SK-N-SH (cell line): ENCODE data around the gene UVRAG. TPM values are rescaled to one million over a fixed set of nuclear protein-coding genes. Genes with fewer than 3 reads are reported as not detected.

Experiments used
- CTCF ChIA-PET: fragments of 300-600, 350-600 bp; formaldehyde crosslinking; extraction: SDS; loops from one replicate; lab custom pipeline; 2021; lab: Yijun Ruan, JAX
- POLR2A ChIA-PET: fragments of 350-600 bp; sonication (Branson Sonifier 250); formaldehyde crosslinking; extraction: SDS; loops from one replicate; lab custom pipeline; 2020; ENCODE audit warnings: antibody characterized with exemption, inconsistent platforms; lab: Yijun Ruan, JAX
- DNase-seq: peaks from one replicate; pipeline ENCODE4 v3.0.0; 2012
- H2AFZ ChIP-seq: fragments of 200-600 bp; sonication (generic); 2 replicates; pipeline ENCODE4 v1.8.1; 2016; ENCODE audit warnings: antibody characterized with exemption, mild to moderate bottlenecking, low read depth
- H3F3A ChIP-seq: fragments of 200-600 bp; sonication (generic); replicated peaks from 2 replicates; pipeline ENCODE3; 2016; ENCODE audit warnings: antibody characterized with exemption, mild to moderate bottlenecking; ENCODE audit not compliant: insufficient read depth
- H3K27ac ChIP-seq, 2 experiments: fragments of 200-500 bp in 1 of 2; fragments of 200-600 bp in 1 of 2; sonication (Bioruptor generic) in 1 of 2; sonication (generic), shearing (Covaris generic) in 1 of 2; 2 replicates each; pipeline versions ENCODE4 v1.5.1 to v1.6.1; 2014 to 2016; ENCODE audit warnings: low read depth in 2 of 2, inconsistent platforms in 1 of 2, low read length in 1 of 2, mild to moderate bottlenecking in 1 of 2, mixed read lengths in 1 of 2
- H3K27me3 ChIP-seq: fragments of 200-600 bp; sonication (generic), shearing (Covaris generic); 2 replicates; pipeline ENCODE4 v1.6.1; 2016; ENCODE audit warnings: mixed run types; ENCODE audit not compliant: insufficient read depth
- H3K36me3 ChIP-seq, 2 experiments: fragments of 200-500 bp in 1 of 2; fragments of 200-600 bp in 1 of 2; sonication (Bioruptor generic) in 1 of 2; sonication (generic) in 1 of 2; replicated peaks in 1 of 2; 2 replicates each; pipeline versions ENCODE3 to v1.5.1; 2014 to 2016; ENCODE audit warnings: low read length in 1 of 2, mild to moderate bottlenecking in 1 of 2; ENCODE audit not compliant: insufficient read depth in 2 of 2, control insufficient read depth in 1 of 2
- H3K4me1 ChIP-seq, 2 experiments: fragments of 200-500 bp in 1 of 2; fragments of 200-600 bp in 1 of 2; sonication (Bioruptor generic) in 1 of 2; sonication (generic), shearing (Covaris generic) in 1 of 2; 2 replicates each; pipeline versions ENCODE4 v1.5.1 to v1.6.1; 2014 to 2016; ENCODE audit warnings: low read depth in 1 of 2, low read length in 1 of 2, mixed run types in 1 of 2; ENCODE audit not compliant: insufficient read depth in 2 of 2, control insufficient read depth in 1 of 2
- H3K4me2 ChIP-seq: fragments of 200-600 bp; sonication (generic), shearing (Covaris generic); 2 replicates; pipeline ENCODE4 v1.6.1; 2017; ENCODE audit warnings: mixed run types
- H3K4me3 ChIP-seq, 2 experiments: fragments of 200-500 bp in 1 of 2; fragments of 200-600 bp in 1 of 2; sonication (Bioruptor generic) in 1 of 2; sonication (generic), shearing (Covaris generic) in 1 of 2; 2 replicates each; pipeline versions ENCODE4 v1.5.1 to v1.8.1; 2014 to 2016; ENCODE audit warnings: low read depth in 2 of 2, inconsistent platforms in 1 of 2, low read length in 1 of 2, mild to moderate bottlenecking in 1 of 2, mixed read lengths in 1 of 2, moderate library complexity in 1 of 2
- H3K79me2 ChIP-seq: fragments of 200-600 bp; sonication (generic); 2 replicates; pipeline ENCODE4 v1.8.1; 2017; ENCODE audit warnings: mild to moderate bottlenecking; ENCODE audit not compliant: insufficient read depth
- H3K9ac ChIP-seq: fragments of 200-600 bp; sonication (generic); 2 replicates; pipeline ENCODE4 v1.6.1; 2017; ENCODE audit warnings: mixed run types
- H3K9me2 ChIP-seq: fragments of 200-600 bp; sonication (generic); 2 replicates; pipeline ENCODE4 v1.6.1; 2017; ENCODE audit warnings: mixed run types
- H3K9me3 ChIP-seq: fragments of 200-600 bp; sonication (generic); 2 replicates; pipeline ENCODE4 v1.6.1; 2017; ENCODE audit warnings: mixed run types, mild to moderate bottlenecking, moderate library complexity
- H4K20me1 ChIP-seq: fragments of 200-600 bp; sonication (generic); 2 replicates; pipeline ENCODE4 v1.6.1; 2017; ENCODE audit warnings: mild to moderate bottlenecking, mixed run types; ENCODE audit not compliant: insufficient read depth
- FOXJ3 ChIP-seq: sonication (generic); formaldehyde crosslinking; IDR thresholded peaks from 2 replicates; pipeline ENCODE4 v1.5.1; 2020; ENCODE audit warnings: mild to moderate bottlenecking, missing genetic modification reagents
- FOXM1 ChIP-seq: IDR thresholded peaks from 2 replicates; pipeline ENCODE4 v1.4.0; 2012; ENCODE audit warnings: low read depth, mild to moderate bottlenecking
- GATA2 ChIP-seq: sonication (generic); formaldehyde crosslinking; IDR thresholded peaks from 2 replicates; pipeline ENCODE4 v1.5.0; 2020; ENCODE audit warnings: mild to moderate bottlenecking, missing genetic modification reagents
- MEF2A ChIP-seq: IDR thresholded peaks from 2 replicates; pipeline ENCODE4 v1.4.0; 2012; ENCODE audit warnings: low read depth, borderline replicate concordance
- MXI1 ChIP-seq: IDR thresholded peaks from 2 replicates; pipeline ENCODE4 v1.6.1; 2012; ENCODE audit warnings: mild to moderate bottlenecking, low read depth, low read length, improper control_type of control experiment
- NFIC ChIP-seq: IDR thresholded peaks from 2 replicates; pipeline ENCODE4 v1.4.0; 2012; ENCODE audit warnings: borderline replicate concordance
- NRF1 ChIP-seq: IDR thresholded peaks from 2 replicates; pipeline ENCODE4 v1.6.1; 2012; ENCODE audit warnings: low read depth, mild to moderate bottlenecking, low read length
- PBX3 ChIP-seq: IDR thresholded peaks from 2 replicates; pipeline ENCODE4; 2012
- RAD21 ChIP-seq: IDR thresholded peaks from 2 replicates; pipeline ENCODE4 v1.6.1; 2012; ENCODE audit warnings: mild to moderate bottlenecking, low read length
- REST ChIP-seq: IDR thresholded peaks from 2 replicates; pipeline ENCODE4 v1.6.1; 2012; ENCODE audit warnings: mild to moderate bottlenecking, low read depth, low read length, moderate library complexity
- RFX5 ChIP-seq: IDR thresholded peaks from 2 replicates; pipeline ENCODE4 v1.6.1; 2012; ENCODE audit warnings: mild to moderate bottlenecking, improper control_type of control experiment, low read length
- TEAD4 ChIP-seq: IDR thresholded peaks from 2 replicates; pipeline ENCODE4 v1.4.0; 2012; ENCODE audit warnings: mild to moderate bottlenecking, borderline replicate concordance; ENCODE audit not compliant: insufficient read depth
- USF2 ChIP-seq: fragments of 150-350 bp; IDR thresholded peaks from 2 replicates; pipeline ENCODE4 v1.6.1; 2017; ENCODE audit warnings: antibody characterized with exemption, low read length, low read depth, borderline replicate concordance
- WGBS: methylation state at CpG from one replicate; pipeline ENCODE4 v1.1.6; 2017; ENCODE audit warnings: low lambda C conversion rate; 5-methylcytosine and 5-hydroxymethylcytosine counted together
- polyA plus RNA-seq, 3 experiments: library from polyadenylated mRNA; depleted of rRNA; stranded (reverse); fragments of >200 nt; gene quantifications; 2 replicates each; pipeline ENCODE4 v1.2.3, GENCODE V29; 2012

The UVRAG gene
- polyA plus RNA-seq, 1 of the 3 experiments (the other 2 are of a cell fraction) = 5.8 TPM

- CTCF ChIA-PET = no interaction called here
- H3F3A ChIP-seq = peaks cover 3% of the 10 kb centered on the region
- 92% methylated on average over 3 of the region's 3 CpGs for WGBS
Observed at GRCh38 chr11:76088511-76088910, 273.5 kb downstream of the UVRAG start.

More at GRCh38 chr11:76088511-76088910, 273.5 kb downstream of the UVRAG start:
- POLR2A ChIA-PET = no interaction called here
- Histone ChIP-seq H3K9ac (no peak overlapping the region), H3K79me2 (no peaks in the 10 kb centered on the region), H2AFZ (no peak overlapping the region), H3K27me3 (no peaks in the 10 kb centered on the region), H3K4me2 (no peak overlapping the region), H3K27ac (no peak overlapping the region), H3K36me3 (peaks cover 2 to 9% of the 10 kb centered on the region in 2 experiments), H3K4me1 (peaks cover 3 to 8% of the 10 kb centered on the region in 2 experiments; a peak in 3 of 4 replicates), H4K20me1 (no peaks in the 10 kb centered on the region), H3K9me3 (peaks cover 5% of the 10 kb centered on the region; the same call in 1 of the 2 replicates), H3K4me3 (no peak overlapping the region), H3K9me2 (no peaks in the 10 kb centered on the region)
- DNase-seq = no peak
- TF ChIP-seq PBX3 (no peak), MEF2A (no peak), NRF1 (no peak), RAD21 (no peak), RFX5 (no peak), FOXM1 (no peak), TEAD4 (no peak), REST (no peak), USF2 (no peak), FOXJ3 (CRISPR knock-in tag) (no peak), GATA2 (CRISPR knock-in tag) (no peak), MXI1 (no peak), NFIC (no peak)
